Esophagus squamous epithelium (tissue), 4 donors: ENCODE results near the gene IRF2.

Experiments used
- POLR2A ChIP-seq, 4 donors: fragments of 450-650 bp; IDR thresholded peaks; one replicate each; pipeline ENCODE4 v1.6.1; 2017; ENCODE audit warnings: antibody characterized with exemption in 4 of 4, mild to moderate bottlenecking in 4 of 4, moderate library complexity in 3 of 4
- TF ChIP-seq, protein P1 (sequence below), 6 experiments: fragments of 450-650 bp in 4 of 6; fragments of 200-600 bp in 2 of 6; sonication (generic) in 2 of 6; IDR thresholded peaks; one replicate each; pipeline ENCODE4 v1.5.1; 2016 to 2019; ENCODE audit warnings: antibody characterized with exemption in 6 of 6, mild to moderate bottlenecking in 4 of 6, moderate library complexity in 4 of 6

DNA sequence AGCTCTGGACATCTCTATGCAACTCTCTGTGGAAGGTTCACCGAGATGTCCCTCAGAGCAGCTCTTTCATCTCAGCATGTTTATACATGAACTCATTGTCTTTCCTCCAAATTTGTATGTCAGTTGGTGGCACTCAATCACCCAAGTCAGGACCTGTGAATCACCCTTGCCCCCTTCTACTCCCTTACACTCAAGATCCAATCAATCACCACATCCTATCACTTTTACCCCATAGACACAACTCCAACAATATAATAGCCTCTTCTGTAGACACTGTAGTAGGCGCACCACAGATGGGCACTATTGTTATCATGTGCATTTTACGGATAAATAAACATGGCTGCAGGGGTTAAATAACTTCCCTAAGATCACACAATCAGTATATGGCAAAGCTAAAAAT, 41.3 kb upstream of the IRF2 start:
- TF ChIP-seq, protein P1, sequence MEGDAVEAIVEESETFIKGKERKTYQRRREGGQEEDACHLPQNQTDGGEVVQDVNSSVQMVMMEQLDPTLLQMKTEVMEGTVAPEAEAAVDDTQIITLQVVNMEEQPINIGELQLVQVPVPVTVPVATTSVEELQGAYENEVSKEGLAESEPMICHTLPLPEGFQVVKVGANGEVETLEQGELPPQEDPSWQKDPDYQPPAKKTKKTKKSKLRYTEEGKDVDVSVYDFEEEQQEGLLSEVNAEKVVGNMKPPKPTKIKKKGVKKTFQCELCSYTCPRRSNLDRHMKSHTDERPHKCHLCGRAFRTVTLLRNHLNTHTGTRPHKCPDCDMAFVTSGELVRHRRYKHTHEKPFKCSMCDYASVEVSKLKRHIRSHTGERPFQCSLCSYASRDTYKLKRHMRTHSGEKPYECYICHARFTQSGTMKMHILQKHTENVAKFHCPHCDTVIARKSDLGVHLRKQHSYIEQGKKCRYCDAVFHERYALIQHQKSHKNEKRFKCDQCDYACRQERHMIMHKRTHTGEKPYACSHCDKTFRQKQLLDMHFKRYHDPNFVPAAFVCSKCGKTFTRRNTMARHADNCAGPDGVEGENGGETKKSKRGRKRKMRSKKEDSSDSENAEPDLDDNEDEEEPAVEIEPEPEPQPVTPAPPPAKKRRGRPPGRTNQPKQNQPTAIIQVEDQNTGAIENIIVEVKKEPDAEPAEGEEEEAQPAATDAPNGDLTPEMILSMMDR (IDR thresholded peaks at IDR 0.05), result no peak
- TF ChIP-seq POLR2A (IDR thresholded peaks at IDR 0.05), result no peak
